ENCODE data around the gene GAS2L1. TPM values are rescaled to one million over a fixed set of nuclear protein-coding genes. Genes with fewer than 3 reads are reported as not detected.

Gene GAS2L1
- total RNA-seq, 2 donors from 2014 or later: 1.9 to 2.9 TPM

Other genes starting within 250 kb of the GAS2L1 start
- not detected for gene C22orf31, start 244.8 kb upstream of the GAS2L1 start, total RNA-seq
- gene KREMEN1, start 233.6 kb upstream of the GAS2L1 start, total RNA-seq: under 1 TPM in 1 of 2 donors, not detected in 1; 0.40 TPM
- gene EMID1, start 100.8 kb upstream of the GAS2L1 start, total RNA-seq: not detected
- gene RHBDD3, start 38.7 kb upstream of the GAS2L1 start, total RNA-seq: 10 to 100 TPM; 19.2 to 36.8 TPM
- gene EWSR1, start 38.4 kb upstream of the GAS2L1 start, total RNA-seq: 100 to 1,000 TPM; 231 to 319 TPM
- under 1 TPM; 0.58 to 0.61 TPM for gene RASL10A, start 9.0 kb downstream of the GAS2L1 start, total RNA-seq
- 10 to 100 TPM; 33.8 to 83.7 TPM for gene AP1B1, start 81.9 kb downstream of the GAS2L1 start, total RNA-seq
- gene RFPL1, start 131.9 kb downstream of the GAS2L1 start, total RNA-seq: not detected
- 1 to 10 TPM; 1.3 to 2.9 TPM for gene NEFH, start 173.6 kb downstream of the GAS2L1 start, total RNA-seq
- gene THOC5, start 247.1 kb downstream of the GAS2L1 start, total RNA-seq: 10 to 100 TPM; 51.4 to 65.9 TPM